SK-MEL-5 (cell line): Measurements from ENCODE around the gene HSD3B1. TPM values are rescaled to one million over a fixed set of nuclear protein-coding genes. Genes with fewer than 3 reads are reported as not detected.
A peak's percentile ranks its signal among the peaks of the same experiment; 100 is the strongest.

Experiments
- DNase-seq: peaks from one replicate; pipeline ENCODE4 v3.0.0-alpha.2; 2016; ENCODE audit warnings: low read depth, low spot score
- in situ Hi-C: cut with HindIII; loops from 2 replicates; pipeline ENCODE4 v1.10.0; 2016; ENCODE audit warnings: low sequenced_read_pairs, high pct_unique_total_duplicates, low pct_unique_long_range_greater_than_20kb
- polyA plus RNA-seq, 2 experiments: library from polyadenylated mRNA; depleted of rRNA; stranded (reverse); fragments of >200 nt; gene quantifications; 2 replicates each; pipeline ENCODE4 v1.2.3, GENCODE V29; 2015
- total RNA-seq: library from RNA; depleted of rRNA; stranded (reverse); fragments of >200 nt; shearing (Covaris generic); gene quantifications from 2 replicates; pipeline ENCODE4 v1.2.3, GENCODE V29; 2014; rRNA removed

HSD3B1 gene
- total RNA-seq, result not detected in 2 replicates
- polyA plus RNA-seq (2015; cell fraction: cytosol; rRNA removed), result not detected in 2 replicates
- not detected in 2 replicates for polyA plus RNA-seq (2015; cell fraction: nucleus; rRNA removed)

DNA sequence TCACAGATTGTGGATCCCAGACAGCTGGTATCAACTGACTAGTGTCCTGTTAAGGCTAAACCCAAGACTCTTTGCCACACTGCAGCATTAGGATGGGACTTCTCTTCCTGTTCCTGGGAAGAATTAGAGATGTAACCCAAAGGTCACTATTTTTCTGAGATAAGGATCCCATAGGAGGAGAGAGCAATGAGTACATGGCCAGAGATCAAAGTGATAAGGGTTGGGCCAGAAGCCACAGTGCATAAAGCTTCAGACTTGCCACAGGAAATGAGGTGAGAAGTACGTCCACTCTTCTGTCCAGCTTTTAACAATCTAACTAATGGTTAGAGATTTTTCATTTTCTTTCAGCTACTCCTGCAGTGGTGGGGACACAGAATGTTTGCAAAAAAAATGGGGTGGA, at the start of gene HSD3B1:
TSS of gene HSD3B1 (plus strand) at position 270 of the 400 bp plus-strand sequence. CDS start 267 bp downstream, outside the sequence.
- no peak for DNase-seq
- in situ Hi-C loops, result no loop called here

DNA sequence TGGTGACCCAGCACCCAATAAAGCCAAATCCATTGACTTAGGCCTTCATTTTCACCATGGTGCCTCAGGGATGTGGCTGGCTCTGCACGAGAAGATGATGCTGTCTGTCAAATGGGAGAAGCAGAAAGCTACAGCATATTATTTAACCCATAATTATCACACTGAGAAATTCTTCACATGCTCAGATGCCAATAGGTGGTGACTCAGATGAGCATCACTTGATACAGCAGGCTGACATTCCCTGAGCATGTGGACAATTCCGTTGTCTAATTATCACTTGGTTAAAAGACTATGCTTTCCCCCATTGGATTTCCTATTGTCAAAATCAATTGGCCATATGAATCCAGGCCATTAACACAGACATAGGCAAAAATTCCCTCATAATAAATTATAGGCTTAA, 44.0 kb upstream of the HSD3B1 start:
- DNase-seq, result no peak

DNA sequence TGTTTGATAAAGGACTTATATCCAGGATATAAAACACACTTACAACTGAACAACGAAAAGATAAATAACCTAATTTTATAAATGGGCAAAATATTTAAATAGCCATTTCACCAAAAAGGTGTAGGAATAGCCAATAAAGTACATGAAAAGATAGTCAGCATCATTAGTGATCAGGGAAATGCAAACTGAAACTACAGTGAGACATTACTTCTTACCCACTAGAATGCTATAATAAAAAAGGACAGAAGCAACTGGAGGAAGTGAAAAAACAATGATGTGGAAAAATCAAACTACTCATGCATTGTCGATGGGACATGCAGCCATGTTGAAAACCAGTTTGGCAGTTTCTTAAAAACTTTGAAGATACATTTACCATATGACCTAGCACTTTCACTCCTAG, 43.4 kb upstream of the HSD3B1 start:
- DNase-seq, result no peak
- in situ Hi-C loops, result no loop called here

More for the DNA sequence above, 44.0 kb upstream of the HSD3B1 start:
- in situ Hi-C loops, result no loop called here

DNA sequence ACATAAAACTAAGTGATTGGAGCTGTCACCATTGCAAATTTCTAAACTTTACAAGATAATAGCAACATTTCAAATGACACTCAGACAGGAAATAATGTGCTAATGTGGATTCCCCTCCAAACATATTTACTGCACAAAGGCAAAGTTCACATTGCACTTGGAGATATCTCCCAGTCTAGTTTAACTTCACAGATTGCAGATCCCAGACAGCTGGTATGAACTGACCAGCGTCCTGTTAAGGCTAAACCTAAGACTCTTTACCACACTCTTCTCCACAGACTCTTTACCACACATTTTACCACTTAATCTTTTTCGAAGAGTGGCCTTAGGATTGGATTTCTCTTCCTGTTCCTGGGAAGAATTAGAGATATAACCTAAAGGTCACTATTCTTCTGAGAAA, 40.6 kb upstream of the HSD3B1 start:
- in situ Hi-C loops, result no loop called here
- no peak for DNase-seq

DNA sequence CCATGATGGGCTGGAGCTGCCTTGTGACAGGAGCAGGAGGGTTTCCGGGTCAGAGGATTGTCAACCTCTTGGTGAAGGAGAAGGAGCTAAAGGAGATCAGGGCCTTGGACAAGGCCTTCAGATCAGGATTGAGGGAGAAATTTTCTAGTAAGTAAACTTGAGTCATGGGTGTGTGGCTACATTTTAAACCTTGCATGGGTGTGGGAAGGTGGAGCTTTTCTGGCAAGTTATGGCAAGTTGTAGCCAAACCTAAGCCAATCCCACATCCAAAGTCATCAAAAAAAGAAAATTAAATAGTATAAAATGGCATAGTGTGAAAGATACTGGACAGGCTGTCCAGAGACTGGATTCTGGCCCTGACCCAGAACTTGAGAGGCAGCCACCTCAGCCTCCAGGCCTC, 39.8 kb upstream of the HSD3B1 start:
- in situ Hi-C loops, result no loop called here
- no peak for DNase-seq

DNA sequence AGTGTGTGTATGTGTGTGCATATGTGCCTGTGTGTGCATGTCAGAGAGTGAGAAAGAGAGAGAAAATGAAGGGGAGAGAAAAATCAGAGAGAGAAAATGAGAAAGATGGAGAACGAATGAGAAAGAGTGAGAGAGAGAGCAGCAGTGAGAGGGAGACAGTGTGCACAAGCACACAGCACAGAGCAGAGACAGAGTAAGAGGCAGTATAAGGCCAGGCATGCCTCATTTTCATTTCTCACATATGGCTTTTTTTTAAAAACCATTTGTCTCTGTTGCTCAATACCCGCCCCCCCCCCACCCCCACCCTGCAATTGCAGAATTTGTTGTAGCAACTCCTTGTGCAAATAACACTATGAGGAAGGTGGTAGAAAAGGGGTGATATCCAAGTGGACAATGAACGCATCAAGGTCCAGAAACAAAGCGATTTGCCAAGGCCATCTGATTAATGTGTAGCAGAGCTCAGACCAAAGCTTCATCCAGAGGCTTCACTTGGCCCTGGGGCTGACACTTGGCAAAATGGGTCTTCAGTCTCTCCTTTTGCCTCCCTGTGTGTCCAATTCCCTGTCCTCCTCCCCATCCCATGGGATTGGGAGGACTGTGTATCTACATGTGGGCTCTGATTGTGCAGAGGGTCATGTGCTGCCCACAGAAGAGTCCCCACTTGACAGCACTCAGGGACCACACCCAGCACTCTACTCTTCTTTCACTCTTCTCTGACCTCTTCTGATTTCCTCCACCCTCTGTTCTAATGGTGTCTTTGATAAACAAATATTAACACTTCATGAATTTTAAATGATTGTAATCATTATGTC, 38.9 kb upstream of the HSD3B1 start:
- in situ Hi-C loops, result no loop called here
- no peak for DNase-seq

DNA sequence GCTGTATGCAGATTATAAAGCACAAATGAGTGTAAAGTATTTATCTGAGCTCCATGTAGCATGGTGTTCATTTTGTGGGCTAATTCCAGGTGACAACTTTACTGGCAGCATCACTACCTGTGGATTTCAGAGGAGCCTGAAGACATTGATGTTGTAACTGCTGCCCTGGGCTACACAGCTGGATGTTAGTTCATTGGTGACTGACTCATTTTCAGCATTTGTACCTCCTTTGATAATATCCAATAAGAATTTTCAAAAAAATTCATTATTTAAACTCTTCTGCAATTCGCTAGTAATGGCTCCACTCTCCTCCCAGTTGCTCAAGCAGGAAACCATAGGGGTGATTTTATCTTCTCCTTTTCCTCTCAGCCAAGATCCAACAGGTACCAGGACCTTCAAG, 37.3 kb upstream of the HSD3B1 start:
- in situ Hi-C loops, result no loop called here
- no peak for DNase-seq

DNA sequence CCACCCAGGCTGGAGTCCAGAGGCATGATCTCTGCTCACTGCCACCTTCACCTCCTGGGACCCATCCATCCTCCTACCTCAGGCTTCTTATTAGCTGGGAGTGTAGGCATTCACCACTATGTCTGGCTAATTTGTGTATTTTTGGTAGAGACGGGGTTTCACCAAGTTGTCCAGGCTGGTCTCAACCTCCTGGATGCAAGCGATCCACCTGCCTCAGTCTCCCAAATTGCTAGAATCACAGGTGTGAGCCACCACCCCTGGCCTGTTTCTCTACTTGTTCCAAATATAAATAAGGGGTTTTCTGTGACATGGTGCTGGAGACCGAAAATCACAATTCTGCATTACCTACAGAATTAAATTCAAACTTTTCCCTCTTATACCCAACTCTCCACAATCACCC, 36.6 kb upstream of the HSD3B1 start:
- in situ Hi-C loops, result no loop called here
- DNase-seq, result no peak

DNA sequence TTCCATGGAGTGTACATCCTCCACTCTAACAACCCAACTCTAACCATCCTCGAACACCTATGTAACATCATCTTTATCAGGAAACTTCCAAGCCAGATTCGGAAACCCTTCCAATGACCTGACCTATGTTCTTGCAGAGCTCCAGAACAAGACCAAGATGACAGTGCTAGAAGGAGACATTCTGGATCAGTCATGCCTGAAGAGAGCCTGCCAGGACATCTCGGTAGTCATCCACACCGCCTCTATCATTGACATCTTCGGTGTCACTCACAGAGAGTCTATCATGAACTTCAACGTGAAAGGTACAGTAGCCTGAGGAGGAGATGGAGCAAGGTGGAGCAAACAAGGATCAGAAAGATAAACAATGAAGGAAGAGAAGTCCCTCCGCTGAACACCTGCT, 36.1 kb upstream of the HSD3B1 start:
- in situ Hi-C loops, result no loop called here
- DNase-seq, result no peak

DNA sequence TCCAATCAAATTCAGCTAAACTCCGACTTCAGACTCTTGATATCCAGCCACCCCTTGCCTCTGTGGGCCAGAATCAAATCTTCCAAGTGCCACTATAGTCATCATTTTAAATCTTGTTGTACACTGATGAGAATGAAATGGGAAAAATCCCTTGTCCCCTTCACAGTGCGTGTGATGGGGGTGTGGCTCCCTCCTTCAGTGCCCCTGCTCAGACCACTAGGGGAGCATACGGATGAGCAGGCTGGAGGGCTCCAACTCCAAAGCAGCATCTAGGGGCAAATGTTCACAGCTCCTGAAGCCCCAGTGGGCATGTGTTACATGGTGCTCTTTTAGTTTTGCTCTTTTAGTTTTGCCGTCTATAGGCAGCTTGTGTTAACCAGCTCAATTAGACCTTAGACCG, 35.4 kb upstream of the HSD3B1 start:
- DNase-seq, result no peak
- in situ Hi-C loops, result no loop called here

DNA sequence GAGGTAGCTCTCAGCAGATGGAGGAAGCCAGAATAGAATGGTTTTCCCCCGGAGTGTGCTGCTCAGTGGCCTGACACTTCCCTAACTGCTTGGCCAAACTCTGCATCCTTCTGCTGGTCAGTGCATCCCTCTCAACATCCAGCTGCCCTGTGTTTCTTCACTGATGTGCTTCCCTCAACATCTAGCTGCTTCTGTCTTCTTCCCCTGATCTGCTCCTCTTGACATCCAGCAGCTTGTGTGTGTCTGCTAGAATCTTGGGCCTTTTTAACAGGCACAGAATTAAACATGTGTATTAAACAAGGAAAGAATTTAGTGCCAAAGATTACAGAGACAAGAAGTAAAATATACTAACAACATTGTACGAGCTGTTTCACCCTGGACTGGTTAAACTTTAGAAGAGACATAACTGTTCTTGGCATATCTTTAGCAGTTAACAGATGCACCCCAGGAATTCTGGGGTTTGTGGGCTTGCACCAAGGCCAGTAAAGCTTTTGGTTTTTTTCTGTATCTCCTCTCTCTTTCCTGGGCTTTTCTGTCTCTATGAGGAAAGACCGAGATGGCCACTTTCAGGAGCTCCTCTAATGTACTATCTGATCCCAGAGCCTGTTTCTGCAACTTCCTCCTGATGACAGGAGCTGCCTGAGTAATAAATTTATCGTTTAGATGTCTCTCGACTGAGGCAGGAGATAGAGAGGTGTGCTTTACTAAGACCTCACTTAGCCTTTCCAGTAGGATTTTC, 34.8 kb upstream of the HSD3B1 start:
- in situ Hi-C loops, result no loop called here
- DNase-seq, result no peak

DNA sequence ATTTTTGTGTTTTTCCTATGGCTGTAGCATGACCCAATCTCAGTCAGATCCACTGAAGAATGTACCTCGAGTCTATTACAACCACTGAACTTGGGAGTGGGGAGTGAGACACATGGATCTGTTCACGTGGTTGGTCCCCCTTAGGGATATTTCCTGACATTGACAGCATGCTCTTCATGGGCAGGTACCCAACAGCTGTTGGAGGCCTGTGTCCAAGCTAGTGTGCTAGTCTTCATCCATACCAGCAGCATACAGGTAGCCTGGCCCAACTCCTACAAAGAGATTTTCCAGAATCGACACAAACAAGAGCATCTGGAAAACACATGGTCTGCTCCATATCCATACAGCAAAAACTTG, 34.2 kb upstream of the HSD3B1 start:
- no peak for DNase-seq
- in situ Hi-C loops, result no loop called here

DNA sequence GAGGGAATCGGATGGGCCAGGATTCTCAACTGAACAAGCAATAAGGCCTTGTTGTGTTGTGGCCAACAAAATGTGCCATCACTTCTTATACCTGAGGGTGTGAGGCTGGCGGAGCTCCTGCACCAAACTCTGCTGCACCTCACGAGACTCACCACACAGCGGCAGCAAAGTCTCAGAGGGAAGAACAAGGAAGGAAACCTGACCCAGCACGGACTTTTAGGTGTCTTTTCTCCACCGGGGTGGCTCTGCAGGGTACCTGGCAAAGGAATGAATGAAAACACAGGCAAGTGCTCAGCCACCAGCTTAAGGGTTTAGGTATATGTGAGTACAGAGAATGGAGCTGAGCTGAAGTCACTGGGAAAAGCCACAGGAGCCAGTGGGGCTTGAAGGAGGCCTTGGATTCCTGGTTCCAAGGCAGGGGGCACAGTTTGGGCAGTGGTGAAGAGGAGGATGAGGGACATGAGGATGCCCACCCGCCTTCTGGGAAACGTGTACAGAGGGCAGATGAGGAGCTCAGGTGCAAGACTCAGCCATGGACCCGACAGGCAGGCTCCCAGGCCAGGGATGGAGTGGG, 31.1 kb upstream of the HSD3B1 start:
- in situ Hi-C loops, result no loop called here
- DNase-seq, result peak; percentile 77

DNA sequence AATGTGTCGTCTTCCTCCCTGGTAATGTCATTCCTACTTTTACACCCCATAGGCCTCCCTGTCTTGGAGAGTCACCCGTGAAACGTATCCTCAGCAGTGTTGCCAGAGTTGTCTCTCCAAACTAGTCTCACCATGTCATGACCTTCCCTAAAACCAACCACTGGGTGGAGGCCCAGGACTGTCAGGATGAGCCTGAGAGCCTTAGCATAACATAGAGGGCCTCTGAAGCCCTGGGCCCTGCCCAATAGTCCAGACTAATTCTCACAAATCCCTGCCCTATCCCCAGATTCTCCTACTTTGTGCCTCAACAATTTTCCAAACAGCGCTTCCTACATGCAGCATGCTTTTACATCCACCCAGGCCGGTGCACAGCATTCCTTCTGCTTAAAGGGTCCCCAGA, 29.3 kb upstream of the HSD3B1 start:
- DNase-seq, result peak; percentile 11
- in situ Hi-C loops, result no loop called here

DNA sequence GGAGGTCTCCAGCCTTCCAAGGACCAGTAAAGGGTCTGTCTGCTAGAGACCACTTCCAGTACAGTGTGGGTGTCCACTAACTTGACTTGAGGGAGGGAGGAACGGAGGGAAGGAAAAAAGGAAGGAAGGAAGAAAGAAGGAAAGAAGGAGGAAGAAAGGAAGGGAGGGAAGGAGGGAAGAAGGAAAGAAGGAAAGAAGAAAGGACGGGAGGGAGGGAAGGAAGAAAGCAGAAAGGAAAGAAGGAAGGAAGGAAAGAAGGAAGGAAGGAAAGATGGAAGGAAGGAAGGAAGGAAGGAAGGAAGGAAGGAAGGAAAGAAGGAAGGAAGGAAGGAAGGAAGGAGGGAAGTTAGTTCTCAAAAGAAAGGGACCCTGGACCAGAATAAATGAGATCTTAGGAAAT, 26.8 kb upstream of the HSD3B1 start:
- in situ Hi-C loops, result no loop called here

DNA sequence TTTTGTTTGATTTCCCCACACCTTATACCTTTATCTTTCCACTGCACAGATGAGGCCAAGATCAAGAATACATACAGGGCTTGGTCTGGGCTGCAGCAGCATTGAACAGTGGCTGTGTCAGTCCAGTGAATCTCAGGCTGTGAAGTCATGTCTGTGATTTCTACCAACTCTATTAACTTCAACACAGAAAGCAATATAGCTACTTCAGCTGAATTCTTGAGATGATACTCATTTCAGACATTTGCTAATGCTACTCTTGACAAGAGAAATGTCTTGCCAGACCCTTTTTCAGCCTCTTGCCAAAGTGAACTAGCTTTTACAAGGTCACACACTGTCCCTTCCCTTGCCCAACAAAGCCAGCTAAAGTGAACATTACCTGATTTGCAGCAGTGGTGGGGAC, 25.1 kb upstream of the HSD3B1 start:
- no peak for DNase-seq
- in situ Hi-C loops, result no loop called here

More for the DNA sequence above, 26.8 kb upstream of the HSD3B1 start:
- DNase-seq, result no peak

DNA sequence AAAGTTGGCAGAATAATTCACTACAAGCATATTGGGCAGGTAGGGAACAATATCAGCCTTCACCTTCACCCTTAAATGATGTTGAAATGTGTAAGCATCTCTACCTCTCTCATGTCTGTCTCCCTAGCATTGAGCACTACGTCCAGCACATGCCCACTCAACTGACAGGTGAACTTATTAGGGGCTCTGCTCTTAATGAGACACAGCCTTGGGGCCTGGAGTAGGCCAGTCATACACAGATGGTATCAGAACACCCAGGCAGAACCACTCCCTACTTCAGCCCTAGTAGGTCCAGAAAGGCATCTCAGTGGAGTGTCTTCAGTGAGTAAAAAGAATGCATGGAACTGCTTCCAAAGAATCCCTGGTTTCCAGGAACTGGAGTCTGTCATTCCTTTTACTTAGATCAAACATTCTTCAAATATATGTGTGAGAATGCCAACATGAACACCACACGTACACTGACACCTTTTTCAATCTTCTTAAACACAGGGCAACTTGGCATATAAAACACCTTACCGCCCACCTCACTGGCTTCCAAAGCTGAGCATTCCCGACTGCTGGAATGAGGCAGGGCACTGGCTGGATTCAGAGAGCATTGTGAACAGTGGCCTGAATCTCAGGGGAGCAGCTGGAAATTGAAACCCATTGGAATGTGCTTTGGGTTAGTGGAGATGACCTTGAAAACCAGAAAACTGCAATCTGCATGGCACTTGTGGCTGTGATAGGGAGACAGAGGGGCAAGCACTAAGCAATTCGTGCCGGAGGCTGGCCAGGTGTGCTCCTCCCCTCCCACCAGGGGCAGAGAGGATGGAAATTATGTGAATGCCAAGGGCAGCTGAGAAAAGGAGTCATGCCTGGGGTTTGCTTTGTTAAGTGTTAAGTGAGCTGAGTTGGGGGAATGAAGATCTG, 24.2 kb upstream of the HSD3B1 start:
- no peak for DNase-seq
- in situ Hi-C loops, result no loop called here
